GM23248 (cell line): Measurements from ENCODE around the gene RPS5. TPM values are rescaled to one million over a fixed set of nuclear protein-coding genes. Genes with fewer than 3 reads are reported as not detected.

Experiments
- DNase-seq: peaks from one replicate; pipeline ENCODE4 v3.0.0-alpha.2; 2015
- H2AFZ ChIP-seq: fragments of 200-600 bp; sonication (generic); 2 replicates; pipeline ENCODE4 v1.6.1; 2016; ENCODE audit warnings: antibody characterized with exemption
- H3F3A ChIP-seq: fragments of 200-600 bp; sonication (generic); 2 replicates; pipeline ENCODE4 v1.6.1; 2016; ENCODE audit warnings: mild to moderate bottlenecking, antibody characterized with exemption, mixed run types; ENCODE audit not compliant: insufficient read depth
- H3K27ac ChIP-seq: fragments of 200-600 bp; sonication (generic); 2 replicates; pipeline ENCODE4 v1.5.1; 2016; ENCODE audit warnings: mild to moderate bottlenecking
- H3K27me3 ChIP-seq: fragments of 200-600 bp; sonication (generic); replicated peaks from 2 replicates; pipeline ENCODE4 v1.6.1; 2016; ENCODE audit warnings: mild to moderate bottlenecking; ENCODE audit not compliant: insufficient read depth
- H3K36me3 ChIP-seq: fragments of 200-600 bp; sonication (generic); 2 replicates; pipeline ENCODE4 v1.6.1; 2016; ENCODE audit warnings: low read depth, mild to moderate bottlenecking
- H3K4me1 ChIP-seq: fragments of 200-600 bp; sonication (generic); 2 replicates; pipeline ENCODE4 v1.6.1; 2016; ENCODE audit warnings: mild to moderate bottlenecking; ENCODE audit not compliant: insufficient read depth
- H3K4me2 ChIP-seq: fragments of 200-600 bp; sonication (generic); one replicate; pipeline ENCODE4 v1.6.1; 2016; ENCODE audit warnings: mild to moderate bottlenecking; ENCODE audit not compliant: unreplicated experiment
- H3K4me3 ChIP-seq: fragments of 200-600 bp; sonication (generic); 2 replicates; pipeline ENCODE4 v1.5.1; 2016; ENCODE audit warnings: mild to moderate bottlenecking
- H3K79me2 ChIP-seq: fragments of 200-600 bp; sonication (generic); 2 replicates; pipeline ENCODE4 v1.6.1; 2016; ENCODE audit warnings: mild to moderate bottlenecking; ENCODE audit not compliant: insufficient read depth
- H3K9ac ChIP-seq: fragments of 200-600 bp; sonication (generic); 2 replicates; pipeline ENCODE4 v1.6.1; 2016; ENCODE audit warnings: mild to moderate bottlenecking
- H3K9me2 ChIP-seq: fragments of 200-600 bp; sonication (generic); 2 replicates; pipeline ENCODE4 v1.6.1; 2016; ENCODE audit warnings: mixed run types, mild to moderate bottlenecking, moderate library complexity; ENCODE audit not compliant: insufficient read depth
- H3K9me3 ChIP-seq: fragments of 200-600 bp; sonication (generic); one replicate; pipeline ENCODE4 v1.6.1; 2017; ENCODE audit warnings: low read depth
- H4K20me1 ChIP-seq: fragments of 200-600 bp; sonication (generic); 2 replicates; pipeline ENCODE4 v1.6.0; 2016; ENCODE audit not compliant: insufficient read depth
- EZH2 ChIP-seq: fragments of 200-600 bp; sonication (generic); IDR thresholded peaks from 2 replicates; pipeline ENCODE4 v1.6.1; 2018; ENCODE audit warnings: antibody characterized with exemption, mild to moderate bottlenecking; ENCODE audit not compliant: insufficient read depth, poor library complexity, severe bottlenecking
- EZH2phosphoT487 ChIP-seq: fragments of 200-600 bp; sonication (generic); IDR thresholded peaks from 2 replicates; pipeline ENCODE4 v1.6.1; 2018; ENCODE audit warnings: antibody characterized with exemption, moderate library complexity, mild to moderate bottlenecking, low read depth; ENCODE audit not compliant: insufficient read depth
- WGBS, 2 experiments: methylation state at CpG; one replicate each; pipeline ENCODE4 v1.1.6; 2015 to 2017; ENCODE audit warnings: low lambda C conversion rate in 2 of 2, low coverage in 1 of 2; ENCODE audit errors: missing lambda C conversion rate in 2 of 2; 5-methylcytosine and 5-hydroxymethylcytosine counted together
- in situ Hi-C: fragments of 300-500 bp; cut with MboI; formaldehyde crosslinking; loops from 2 replicates; pipeline ENCODE4 v1.15.0; 2020
- polyA plus RNA-seq: library from polyadenylated mRNA; unstranded; fragments of >200 nt; fragmentation: Nextera tagmentation; extraction: Ambion mirVana; gene quantifications from 2 replicates; pipeline ENCODE4 v1.2.1, GENCODE V29; 2016
- total RNA-seq: library from RNA; depleted of rRNA; stranded (reverse); fragments of >200 nt; shearing (Covaris generic); gene quantifications from 2 replicates; pipeline ENCODE4 v1.2.3, GENCODE V29; 2014

Gene RPS5
- total and polyA plus RNA-seq, 2 experiments from 2014 or later, result 561 to 1,366 TPM

GRCh38 chr19:58364146-58364545 lies 22.9 kb upstream of the RPS5 start:
- H3K79me2 ChIP-seq, result no peaks in the 10 kb centered on the region
- H4K20me1 ChIP-seq, result no peaks in the 10 kb centered on the region
- H3K4me3 ChIP-seq, result no peak overlapping the region
- H3K4me2 ChIP-seq, result no peak overlapping the region
- peaks cover 11% of the 10 kb centered on the region; the same call in 1 of the 2 replicates for H3F3A ChIP-seq
- H3K9me2 ChIP-seq, result no peaks in the 10 kb centered on the region
- DNase-seq, result no peak
- TF ChIP-seq EZH2, result no peak
- no peak for TF ChIP-seq EZH2phosphoT487
- no peak overlapping the region for H2AFZ ChIP-seq
- H3K27me3 ChIP-seq, result no peaks in the 10 kb centered on the region
- in situ Hi-C loops, result no loop called here
- H3K9me3 ChIP-seq, result no peaks in the 10 kb centered on the region
- no peak overlapping the region for H3K9ac ChIP-seq
- WGBS, 2 experiments, result 57% methylated on average over 5 of the region's 5 CpGs
- no peak overlapping the region for H3K27ac ChIP-seq
- H3K4me1 ChIP-seq, result peaks cover 4% of the 10 kb centered on the region; the same call in 1 of the 2 replicates
- H3K36me3 ChIP-seq, result no peaks in the 10 kb centered on the region

- Histone ChIP-seq H3K27ac (no peak overlapping the region), H3K9ac (no peak overlapping the region), H3K36me3 (no peaks in the 10 kb centered on the region), H2AFZ (no peak overlapping the region), H3K4me3 (no peak overlapping the region), H3K9me3 (no peaks in the 10 kb centered on the region), H3F3A (0 out of 2 replicates have a peak, but pooled peaks cover under 1% of the 10 kb centered on the region), H3K9me2 (no peaks in the 10 kb centered on the region), H3K4me1 (no peaks in the 10 kb centered on the region), H4K20me1 (no peaks in the 10 kb centered on the region), H3K27me3 (no peaks in the 10 kb centered on the region), H3K4me2 (no peak overlapping the region), H3K79me2 (no peaks in the 10 kb centered on the region)
- TF ChIP-seq EZH2, result no peak
- no peak for TF ChIP-seq EZH2phosphoT487
- WGBS, 2 experiments, result 75 to 81% methylated on average over 27 to 32 of the region's 32 CpGs
- in situ Hi-C loops, result no loop called here
- DNase-seq, result no peak
These were observed 20.3 kb upstream of the RPS5 start for GRCh38 chr19:58366585-58367430.

GRCh38 chr19:58367698-58368454 lies 19.2 kb upstream of the RPS5 start:
- DNase-seq, result no peak
- Histone ChIP-seq H3K36me3 (no peaks in the 10 kb centered on the region), H3K4me2 (no peak overlapping the region), H3F3A (no peaks in the 10 kb centered on the region), H3K9me2 (no peaks in the 10 kb centered on the region), H4K20me1 (no peaks in the 10 kb centered on the region), H3K27ac (no peak overlapping the region), H3K4me1 (no peaks in the 10 kb centered on the region), H3K9me3 (no peaks in the 10 kb centered on the region), H3K4me3 (no peak overlapping the region), H3K79me2 (no peaks in the 10 kb centered on the region), H2AFZ (no peak overlapping the region), H3K9ac (no peak overlapping the region), H3K27me3 (no peaks in the 10 kb centered on the region)
- TF ChIP-seq EZH2, result no peak
- no peak for TF ChIP-seq EZH2phosphoT487
- in situ Hi-C loops, result no loop called here
- 87 to 91% methylated on average over 80 to 106 of the region's 106 CpGs for WGBS, 2 experiments

GRCh38 chr19:58368561-58369360 lies 18.3 kb upstream of the RPS5 start:
- no peak for TF ChIP-seq EZH2
- Histone ChIP-seq H3F3A (no peaks in the 10 kb centered on the region), H4K20me1 (no peaks in the 10 kb centered on the region), H3K27me3 (no peaks in the 10 kb centered on the region), H3K9me2 (no peaks in the 10 kb centered on the region), H3K9ac (no peak overlapping the region), H3K27ac (no peak overlapping the region), H3K4me3 (no peak overlapping the region), H3K36me3 (no peaks in the 10 kb centered on the region), H3K79me2 (no peaks in the 10 kb centered on the region), H3K4me1 (no peaks in the 10 kb centered on the region), H3K4me2 (no peak overlapping the region), H3K9me3 (no peaks in the 10 kb centered on the region), H2AFZ (no peak overlapping the region)
- WGBS, 2 experiments, result 83 to 87% methylated on average over 33 to 68 of the region's 68 CpGs
- no peak for DNase-seq
- in situ Hi-C loops, result no loop called here
